K562 (cell line): ENCODE measurements around the gene NSMCE1. TPM values are rescaled to one million over a fixed set of nuclear protein-coding genes. Genes with fewer than 3 reads are reported as not detected.

Experiments
- ATAC-seq: fragments of 200-7000 bp; cut with Tn5 transposase; 3 replicates; pipeline ENCODE4 v1.9.1; 2020; ENCODE audit warnings: moderate library complexity
- BruUV-seq: library from RNA; stranded (reverse); fragments of 400-500 nt; replicated peaks from 2 replicates; lab custom pipeline; 2021; lab: Mats Ljungman, UMichigan
- CTCF ChIA-PET: fragments of 300-600 bp; formaldehyde crosslinking; extraction: SDS; loops from one replicate; lab custom pipeline; 2021; ENCODE audit warnings: low intra/inter-chr PET ratio; lab: Yijun Ruan, JAX
- POLR2A ChIA-PET: fragments of 300-600, 350-650 bp; sonication (Branson Sonifier 250); formaldehyde crosslinking; extraction: SDS; loops from one replicate; lab custom pipeline; 2021; ENCODE audit warnings: antibody characterized with exemption, inconsistent platforms; lab: Yijun Ruan, JAX
- DNase-seq, 4 experiments: peaks; one replicate each; pipeline versions ENCODE4 v3.0.0 to v3.0.0-alpha.2; 2011 to 2018; ENCODE audit warnings: low spot score in 3 of 4, mixed read lengths in 3 of 4; ENCODE audit errors: extremely low read depth in 1 of 4
- FAIRE-seq: peaks from 2 replicates; lab custom pipeline; 2011; peaks lifted over from hg19 to GRCh38; lab: Jason Lieb, UNC
- H2AFZ ChIP-seq: 2 replicates; pipeline ENCODE4 v1.6.0; 2011; ENCODE audit warnings: low read depth, low read length, control low read depth, inconsistent platforms
- H3K27ac ChIP-seq: fragments of 200-600 bp; 3 replicates; pipeline ENCODE4 v1.8.0; 2011; ENCODE audit warnings: low read depth, mild to moderate bottlenecking, control low read depth, inconsistent platforms, low read length, moderate library complexity, mixed read lengths; ENCODE audit errors: extremely low read depth
- H3K27me3 ChIP-seq, 2 experiments: fragments of 300-600 bp in 1 of 2; 2 replicates in 1 of 2; 3 replicates in 1 of 2; pipeline versions ENCODE4 v1.6.0 to v1.8.0; 2011; ENCODE audit warnings: inconsistent platforms in 2 of 2, low read length in 2 of 2, mild to moderate bottlenecking in 1 of 2, mixed read lengths in 1 of 2, moderate library complexity in 1 of 2; ENCODE audit not compliant: control insufficient read depth in 2 of 2, insufficient read depth in 2 of 2
- H3K36me3 ChIP-seq: fragments of 300-600 bp; 3 replicates; pipeline ENCODE4 v1.8.0; 2011; ENCODE audit warnings: mild to moderate bottlenecking, low read length, inconsistent platforms; ENCODE audit not compliant: control insufficient read depth, insufficient read depth
- H3K4me1 ChIP-seq, 2 experiments: fragments of 200-600 bp in 1 of 2; replicated peaks in 1 of 2; 2 replicates in 1 of 2; 3 replicates in 1 of 2; pipeline versions ENCODE4 v1.5.1 to v1.8.0; 2011; ENCODE audit warnings: inconsistent platforms in 2 of 2, low read length in 2 of 2, mild to moderate bottlenecking in 1 of 2, mixed read lengths in 1 of 2, moderate library complexity in 1 of 2; ENCODE audit not compliant: control insufficient read depth in 2 of 2, insufficient read depth in 2 of 2
- H3K4me2 ChIP-seq: 2 replicates; pipeline ENCODE4 v1.6.1; 2011; ENCODE audit warnings: low read length, control low read depth, inconsistent platforms, mixed read lengths; ENCODE audit not compliant: insufficient read depth
- H3K4me3 ChIP-seq: fragments of 200-600 bp; sonication (generic), shearing (Covaris generic); 2 replicates; pipeline ENCODE4 v1.5.1; 2016; ENCODE audit warnings: control low read depth, inconsistent platforms
- H3K79me2 ChIP-seq: fragments of 200-600 bp; 3 replicates; pipeline ENCODE4 v1.8.0; 2011; ENCODE audit warnings: low read length, inconsistent platforms; ENCODE audit not compliant: control insufficient read depth, insufficient read depth
- H3K9ac ChIP-seq, 2 experiments: 2 replicates each; pipeline versions ENCODE4 v1.6.0 to v1.6.1; 2011; ENCODE audit warnings: low read depth in 2 of 2, low read length in 2 of 2, control low read depth in 1 of 2, inconsistent platforms in 1 of 2, mild to moderate bottlenecking in 1 of 2, mixed read lengths in 1 of 2; ENCODE audit not compliant: insufficient read depth in 1 of 2
- H3K9me1 ChIP-seq: one replicate; pipeline ENCODE4 v1.6.0; 2011; ENCODE audit warnings: inconsistent platforms, mild to moderate bottlenecking, low read length, moderate library complexity; ENCODE audit not compliant: control insufficient read depth, insufficient read depth
- H3K9me3 ChIP-seq: replicated peaks from 2 replicates; pipeline ENCODE4 v1.5.1; 2011; ENCODE audit warnings: low read depth, low read length, inconsistent platforms; ENCODE audit not compliant: control insufficient read depth, insufficient read depth
- H4K20me1 ChIP-seq: replicated peaks from 2 replicates; pipeline ENCODE4 v1.6.1; 2011; ENCODE audit warnings: low read length, inconsistent platforms, mixed read lengths; ENCODE audit not compliant: control insufficient read depth, insufficient read depth
- ARNT ChIP-seq, 2 experiments: fragments of 450-650 bp; IDR thresholded peaks; 2 replicates each; pipeline ENCODE4 v1.6.1; 2016; ENCODE audit warnings: mild to moderate bottlenecking in 1 of 2
- ETV1 ChIP-seq: fragments of 450-650 bp; conservative IDR thresholded peaks from 2 replicates; pipeline ENCODE4 v1.6.1; 2016; ENCODE audit warnings: missing genetic modification characterization, control low read depth, low read depth, missing compliant biosample characterization
- LARP7 ChIP-seq: fragments of 450-650 bp; IDR thresholded peaks from 2 replicates; pipeline ENCODE4 v1.6.1; 2016
- MYBL2 ChIP-seq, 2 experiments: fragments of 450-650 bp in 1 of 2; sonication (generic) in 1 of 2; formaldehyde crosslinking in 1 of 2; IDR thresholded peaks; 2 replicates each; pipeline versions ENCODE4 v1.6.1 to v1.8.1; 2017 to 2022; ENCODE audit warnings: borderline replicate concordance in 1 of 2, inconsistent platforms in 1 of 2, low read depth in 1 of 2, mild to moderate bottlenecking in 1 of 2, missing genetic modification reagents in 1 of 2, moderate library complexity in 1 of 2
- NR2C2 ChIP-seq, 2 experiments: fragments of 200-800 bp in 1 of 2; sonication (Bioruptor generic) in 1 of 2; sonication (generic) in 1 of 2; formaldehyde crosslinking in 1 of 2; IDR thresholded peaks; 2 replicates each; pipeline versions ENCODE4 v1.6.1 to v1.8.0; 2016 to 2022; ENCODE audit warnings: mild to moderate bottlenecking in 1 of 2, missing compliant biosample characterization in 1 of 2, missing genetic modification characterization in 1 of 2, missing genetic modification reagents in 1 of 2
- RB1 ChIP-seq: fragments of 450-650 bp; IDR thresholded peaks from 2 replicates; pipeline ENCODE4 v1.6.1; 2017; ENCODE audit warnings: low read depth, mild to moderate bottlenecking
- SMAD1 ChIP-seq: fragments of 150-350 bp; IDR thresholded peaks from 2 replicates; pipeline ENCODE4 v1.6.1; 2014; ENCODE audit warnings: low read length, low read depth; ENCODE audit not compliant: partially characterized antibody
- TAF7 ChIP-seq: fragments of 450-650 bp; IDR thresholded peaks from 2 replicates; pipeline ENCODE4 v1.6.1; 2016; ENCODE audit warnings: missing genetic modification characterization, missing compliant biosample characterization
- ZNF133 ChIP-seq: fragments of 250-450 bp; sonication (Bioruptor Pico); IDR thresholded peaks from 2 replicates; pipeline ENCODE4 v1.4.0; 2020; ENCODE audit warnings: mild to moderate bottlenecking
- ZNF3 ChIP-seq: fragments of 250-450 bp; sonication (Bioruptor Pico); IDR thresholded peaks from 2 replicates; pipeline ENCODE4 v1.5.0; 2021; ENCODE audit warnings: mild to moderate bottlenecking, moderate library complexity
- WGBS: fragments of 100-300 bp; shearing (Covaris generic); methylation state at CpG from one replicate; pipeline ENCODE4 v1.1.6; 2016; ENCODE audit warnings: low coverage, mixed read lengths; ENCODE audit not compliant: insufficient coverage; ENCODE audit errors: missing lambda C conversion rate; 5-methylcytosine and 5-hydroxymethylcytosine counted together
- in situ Hi-C: fragments of 300-500 bp; cut with MboI; formaldehyde crosslinking; loops from 4 replicates; pipeline ENCODE4 v1.15.0; 2018; ENCODE audit warnings: inconsistent platforms, mixed read lengths
- intact Hi-C: fragments of 100-400 bp; cut with micrococcal nuclease; formaldehyde crosslinking; loops from 2 replicates; pipeline ENCODE4 v1.14.2; 2022
- polyA plus RNA-seq, 8 experiments: library from polyadenylated mRNA; depleted of rRNA in 4 of 8; stranded (reverse) in 5 of 8; unstranded in 3 of 8; fragments of >200 nt; fragmentation: Nextera tagmentation in 2 of 8; fragmentation: Illumina TruSeq in 1 of 8; extraction: Ambion mirVana in 2 of 8; extraction: Trizol in 1 of 8; gene quantifications; 2 replicates each; pipeline versions ENCODE4 v1.2.1 to v1.2.3, GENCODE V29; 2011 to 2014; ENCODE audit warnings: inconsistent platforms in 1 of 8, missing spikeins in 1 of 8
- total RNA-seq, 7 experiments: library from RNA; depleted of rRNA in 6 of 7; stranded (reverse); fragments of >200 nt in 6 of 7; fragmentation: Illumina TruSeq in 2 of 7; extraction: Trizol in 2 of 7; gene quantifications; 2 replicates each; pipeline versions ENCODE4 v1.2.1 to v1.2.3, GENCODE V29; 2011 to 2021; ENCODE audit warnings: low replicate concordance in 1 of 7
- TF ChIP-seq, protein P1 (sequence below): fragments of 450-650 bp; formaldehyde crosslinking; IDR thresholded peaks from 2 replicates; pipeline ENCODE4 v1.4.0; 2022; ENCODE audit warnings: mild to moderate bottlenecking, moderate library complexity

NSMCE1 gene
- total and polyA plus RNA-seq, 9 of the 15 experiments (the other 6 are each of a cell fraction or from before 2014, with no cell fraction given), result 52.1 to 163 (median 61.5) TPM

DNA sequence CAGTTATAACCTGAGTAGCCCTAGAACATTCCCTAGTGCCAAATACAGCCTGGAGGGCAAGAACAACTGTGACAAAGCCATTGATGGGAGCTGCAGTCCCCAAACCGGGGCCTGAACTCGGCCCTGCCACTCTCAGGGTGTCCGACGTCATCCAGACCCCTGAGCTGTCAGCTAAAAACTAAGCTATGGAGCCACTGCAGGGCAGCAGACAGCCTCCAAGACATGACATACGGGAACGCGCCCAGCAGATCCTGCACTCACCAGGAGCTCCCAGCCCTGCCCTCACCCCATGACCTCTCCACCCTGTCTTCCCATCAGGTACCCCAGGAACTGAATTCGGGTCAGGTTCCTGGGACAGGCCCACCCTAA lies 36.9 kb downstream of the NSMCE1 start (continued):
- TF ChIP-seq MYBL2 (IDR thresholded peaks at IDR 0.05; ENCODE audit: low read depth), result no peak
- no peak for TF ChIP-seq MYBL2 (CRISPR knock-in tag; IDR thresholded peaks at IDR 0.05; ENCODE audit: borderline replicate concordance)
- no peak for TF ChIP-seq RB1
- TF ChIP-seq, all 486 proteins: peak for 0

DNA sequence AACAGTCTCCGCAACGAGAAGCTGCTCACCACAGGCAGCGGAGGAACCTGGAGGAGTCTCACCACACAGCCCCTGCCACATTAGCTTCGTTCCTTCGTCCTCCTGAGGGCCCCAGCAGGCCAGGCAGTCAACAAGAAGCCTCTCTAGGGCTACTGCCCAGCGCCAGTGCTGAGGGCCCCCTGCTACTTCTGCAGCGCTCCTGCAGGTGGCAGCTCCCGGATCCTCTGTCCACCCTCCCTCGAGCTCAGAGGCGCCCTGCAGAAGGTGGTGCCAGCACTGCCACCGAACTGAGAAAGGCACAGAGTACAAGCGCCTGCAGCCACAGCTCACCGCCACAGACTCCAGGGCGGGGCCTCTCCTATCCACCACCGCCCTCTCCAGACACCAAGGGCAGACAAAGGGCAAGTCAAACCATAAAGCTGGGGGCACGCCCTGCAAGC lies 38.0 kb downstream of the NSMCE1 start:
- WGBS, result 79% methylated on average over 14 of the region's 16 CpGs
- no peak for FAIRE-seq
- in situ Hi-C loops, result loop anchor here (5.0 kb wide), 1 partner anchor 142 kb away; no protein-coding TSS in a partner anchor
- H2AFZ ChIP-seq, result no peak overlapping the region
- no TSS peak for BruUV-seq
- DNase-seq, result no peak
- no peaks in the 10 kb centered on the region for H3K79me2 ChIP-seq
- H3K27ac ChIP-seq, result no peak overlapping the region
- no peaks in the 10 kb centered on the region for H3K9me1 ChIP-seq
- H3K4me2 ChIP-seq, result no peak overlapping the region
- no peaks in the 10 kb centered on the region for H4K20me1 ChIP-seq
- ChIA-PET POLR2A (no interaction called here), CTCF (no interaction called here)
- no peaks in the 10 kb centered on the region for H3K9me3 ChIP-seq
- ATAC-seq, result no peak
- H3K9ac ChIP-seq, result peak overlapping the region in 1 of 2 experiments; percentile 48; a peak in 1 of 4 replicates
- peaks cover 2 to 37% of the 10 kb centered on the region in 2 experiments for H3K4me1 ChIP-seq
- no peak for TF ChIP-seq ARNT (IDR thresholded peaks at IDR 0.05)
- TF ChIP-seq, protein P1, sequence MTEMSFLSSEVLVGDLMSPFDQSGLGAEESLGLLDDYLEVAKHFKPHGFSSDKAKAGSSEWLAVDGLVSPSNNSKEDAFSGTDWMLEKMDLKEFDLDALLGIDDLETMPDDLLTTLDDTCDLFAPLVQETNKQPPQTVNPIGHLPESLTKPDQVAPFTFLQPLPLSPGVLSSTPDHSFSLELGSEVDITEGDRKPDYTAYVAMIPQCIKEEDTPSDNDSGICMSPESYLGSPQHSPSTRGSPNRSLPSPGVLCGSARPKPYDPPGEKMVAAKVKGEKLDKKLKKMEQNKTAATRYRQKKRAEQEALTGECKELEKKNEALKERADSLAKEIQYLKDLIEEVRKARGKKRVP (CRISPR knock-in tag), result no peak
- TF ChIP-seq ZNF3 (CRISPR knock-in tag), result no peak
- TF ChIP-seq SMAD1, result no peak
- TF ChIP-seq LARP7, result no peak
- no peak for TF ChIP-seq ZNF133 (CRISPR knock-in tag)
- TF ChIP-seq ETV1 (tag), result no peak
- no peak for TF ChIP-seq NR2C2 (CRISPR knock-in tag; IDR thresholded peaks at IDR 0.05)
- no peak for TF ChIP-seq NR2C2 (tag; IDR thresholded peaks at IDR 0.05)
- TF ChIP-seq TAF7 (tag), result no peak
- TF ChIP-seq, all 486 proteins: peak for 0
- no peak overlapping the region for H3K4me3 ChIP-seq
- H3K27me3 ChIP-seq, result no peaks in the 10 kb centered on the region
- intact Hi-C loops, result no loop called here
- H3K36me3 ChIP-seq, result peaks cover 29% of the 10 kb centered on the region; the same call in 2 of the 3 replicates
